CD14-positive monocyte (primary cell): ENCODE measurements around the gene TMEM203. TPM values are rescaled to one million over a fixed set of nuclear protein-coding genes. Genes with fewer than 3 reads are reported as not detected.

Experiments
- DNase-seq, 3 donors: peaks; one replicate each; pipeline ENCODE4 v3.0.0-alpha.2; 2011 to 2022
- H2AFZ ChIP-seq: 2 replicates; pipeline ENCODE4 v1.6.0; 2012; ENCODE audit warnings: mild to moderate bottlenecking, low read depth, low read length, inconsistent platforms; ENCODE audit not compliant: insufficient read depth, poor library complexity, severe bottlenecking
- H3K27ac ChIP-seq, 2 donors: 1 replicate in 1 of 2; 2 replicates in 1 of 2; pipeline ENCODE4 v1.5.1; 2012 to 2013; ENCODE audit warnings: low read length in 2 of 2, control low read depth in 1 of 2, inconsistent platforms in 1 of 2, low read depth in 1 of 2, mild to moderate bottlenecking in 1 of 2
- H3K27me3 ChIP-seq, 2 donors: one replicate each; pipeline versions ENCODE4 v1.6.0 to v1.6.1; 2011 to 2013; ENCODE audit warnings: low read length in 2 of 2; ENCODE audit not compliant: control insufficient read depth in 2 of 2, insufficient read depth in 2 of 2
- H3K36me3 ChIP-seq, 2 donors: replicated peaks in 1 of 2; 1 replicate in 1 of 2; 2 replicates in 1 of 2; pipeline versions ENCODE4 v1.5.1 to v1.6.1; 2012 to 2013; ENCODE audit warnings: low read length in 2 of 2, control low read depth in 1 of 2, inconsistent platforms in 1 of 2, mild to moderate bottlenecking in 1 of 2; ENCODE audit not compliant: insufficient read depth in 2 of 2, control insufficient read depth in 1 of 2
- H3K4me1 ChIP-seq, 2 donors: 1 replicate in 1 of 2; 2 replicates in 1 of 2; pipeline versions ENCODE4 v1.5.1 to v1.6.1; 2012 to 2013; ENCODE audit warnings: low read length in 2 of 2, control low read depth in 1 of 2, inconsistent platforms in 1 of 2, mild to moderate bottlenecking in 1 of 2, moderate library complexity in 1 of 2; ENCODE audit not compliant: insufficient read depth in 2 of 2, control insufficient read depth in 1 of 2
- H3K4me2 ChIP-seq: replicated peaks from 2 replicates; pipeline ENCODE3; 2012; ENCODE audit warnings: low read length, moderate library complexity, mild to moderate bottlenecking; ENCODE audit not compliant: poor library complexity, severe bottlenecking; ENCODE audit errors: extremely low read depth
- H3K4me3 ChIP-seq, 3 experiments: fragments of 200-600 bp in 1 of 3; sonication (generic) in 1 of 3; replicated peaks in 1 of 3; 1 replicate in 2 of 3; 2 replicates in 1 of 3; pipeline ENCODE4 v1.5.1; 2011 to 2013; ENCODE audit warnings: low read length in 3 of 3, mild to moderate bottlenecking in 3 of 3, control low read depth in 2 of 3, low read depth in 2 of 3, inconsistent platforms in 1 of 3, moderate library complexity in 1 of 3
- H3K79me2 ChIP-seq: 2 replicates; pipeline ENCODE4 v1.6.0; 2012; ENCODE audit warnings: mild to moderate bottlenecking, control low read depth, inconsistent platforms, low read length, moderate library complexity; ENCODE audit not compliant: insufficient read depth
- H3K9ac ChIP-seq: 2 replicates; pipeline ENCODE4 v1.6.0; 2017; ENCODE audit warnings: low read length, mild to moderate bottlenecking; ENCODE audit not compliant: insufficient read depth, poor library complexity, severe bottlenecking
- H3K9me3 ChIP-seq, 2 donors: replicated peaks in 1 of 2; 1 replicate in 1 of 2; 2 replicates in 1 of 2; pipeline versions ENCODE4 v1.5.1 to v1.6.1; 2012 to 2013; ENCODE audit warnings: low read length in 2 of 2, control low read depth in 1 of 2; ENCODE audit not compliant: control insufficient read depth in 1 of 2, insufficient read depth in 1 of 2
- H4K20me1 ChIP-seq: 2 replicates; pipeline ENCODE4 v1.6.0; 2012; ENCODE audit warnings: mild to moderate bottlenecking, low read length, control low read depth, moderate library complexity; ENCODE audit not compliant: insufficient read depth
- H3K27ac Mint-ChIP-seq, 7 donors: one replicate each; pipeline ENCODE4 v1.8.0; 2020; ENCODE audit warnings: mild to moderate bottlenecking in 7 of 7, mixed read lengths in 7 of 7, moderate library complexity in 6 of 7, inconsistent platforms in 2 of 7
- H3K27me3 Mint-ChIP-seq, 3 donors: one replicate each; pipeline ENCODE4 v1.8.0; 2021 to 2022; ENCODE audit warnings: low read depth in 3 of 3, mild to moderate bottlenecking in 3 of 3, mixed read lengths in 3 of 3, moderate library complexity in 3 of 3, inconsistent platforms in 1 of 3
- H3K36me3 Mint-ChIP-seq, 2 donors: one replicate each; pipeline ENCODE4 v1.8.0; 2020; ENCODE audit warnings: mixed read lengths in 2 of 2, inconsistent platforms in 1 of 2, mild to moderate bottlenecking in 1 of 2
- H3K4me1 Mint-ChIP-seq: one replicate; pipeline ENCODE4 v1.8.0; 2020; ENCODE audit warnings: mild to moderate bottlenecking, mixed read lengths
- H3K4me3 Mint-ChIP-seq, 2 donors: one replicate each; pipeline ENCODE4 v1.8.0; 2020; ENCODE audit warnings: mild to moderate bottlenecking in 2 of 2, mixed read lengths in 2 of 2, moderate library complexity in 1 of 2
- H3K9me3 Mint-ChIP-seq, 7 donors: one replicate each; pipeline ENCODE4 v1.8.0; 2020 to 2022; ENCODE audit warnings: mixed read lengths in 7 of 7, mild to moderate bottlenecking in 6 of 7, moderate library complexity in 6 of 7, inconsistent platforms in 2 of 7
- CTCF ChIP-seq: fragments of 200-600 bp; IDR thresholded peaks from one replicate; pipeline ENCODE4 v1.8.0; 2022; ENCODE audit warnings: antibody characterized with exemption, mild to moderate bottlenecking
- WGBS: methylation state at CpG from one replicate; pipeline ENCODE4 v1.1.5; 2013; ENCODE audit warnings: missing lambda C conversion rate; ENCODE audit not compliant: insufficient coverage; 5-methylcytosine and 5-hydroxymethylcytosine counted together
- intact Hi-C, 2 donors: fragments of 100-400 bp; cut with micrococcal nuclease; formaldehyde crosslinking; loops; one replicate each; pipeline versions ENCODE4 v1.15.0 to v1.15.1; 2023
- polyA plus RNA-seq, 3 donors: library from polyadenylated mRNA; depleted of rRNA in 1 of 3; unstranded in 2 of 3; stranded (reverse) in 1 of 3; fragments of 300-500 nt in 2 of 3; fragments of >200 nt in 1 of 3; fragmentation: Illumina TruSeq in 2 of 3; gene quantifications; 1 replicate in 2 of 3; 2 replicates in 1 of 3; pipeline ENCODE4 v1.2.3, GENCODE V29; 2012 to 2021

Gene TMEM203
- polyA plus RNA-seq, 3 donors, result 13.1 to 88.1 (median 76.1) TPM

- no peak for DNase-seq
- peaks cover 2 to 50% (median 12%) of the 10 kb centered on the region in 3 donors for H3K27me3 Mint-ChIP-seq
- Histone ChIP-seq H3K4me2 (no peak within 1 kb of the TSS), H3K4me3 (no peak within 1 kb of the TSS), H3K4me1 (no peaks in the 10 kb centered on the region), H3K36me3 (no peaks in the 10 kb centered on the region), H3K27ac (no peak within 1 kb of the TSS), H3K9ac (no peak within 1 kb of the TSS), H3K9me3 (no peaks in the 10 kb centered on the region), H3K79me2 (no peaks in the 10 kb centered on the region), H2AFZ (no peak within 1 kb of the TSS), H3K27me3 (peaks cover 0 to 9% of the 10 kb centered on the region in 2 donors), H4K20me1 (no peaks in the 10 kb centered on the region)
- intact Hi-C loops, result no loop called here
- no peaks in the 10 kb centered on the region for H3K36me3 Mint-ChIP-seq
- 89% methylated on average over 11 of the region's 14 CpGs for WGBS
- no peak within 1 kb of the TSS for H3K27ac Mint-ChIP-seq
- no peak within 1 kb of the TSS for H3K4me3 Mint-ChIP-seq
- peaks cover 0 to 4% (median 0%) of the 10 kb centered on the region in 7 donors for H3K9me3 Mint-ChIP-seq
- H3K4me1 Mint-ChIP-seq, result peaks cover 2% of the 10 kb centered on the region
- no peak for TF ChIP-seq CTCF
These were observed 25.4 kb upstream of the TMEM203 start, which contains the start of gene SLC34A3 for GRCh38 chr9:137230705-137231371. TSS of gene SLC34A3 (plus strand) at chr9:137230901. CDS start at chr9:137231703, 802 bp downstream.

- 58% methylated on average over 14 of the region's 31 CpGs for WGBS
- no peak for DNase-seq
- H3K4me2 ChIP-seq, result no peak overlapping the region
- Mint-ChIP-seq H3K27me3 (peaks cover 2 to 45% (median 9%) of the 10 kb centered on the region in 3 donors), H3K27ac (no peak overlapping the region), H3K9me3 (peaks cover 0 to 4% (median 0%) of the 10 kb centered on the region in 7 donors), H3K4me1 (peaks cover 5% of the 10 kb centered on the region), H3K4me3 (no peak overlapping the region), H3K36me3 (no peaks in the 10 kb centered on the region)
- H3K9ac ChIP-seq, result no peak overlapping the region
- H3K36me3 ChIP-seq, result no peaks in the 10 kb centered on the region
- no peaks in the 10 kb centered on the region for H4K20me1 ChIP-seq
- peaks cover 3% of the 10 kb centered on the region in 2 donors for H3K4me1 ChIP-seq
- no peak overlapping the region for H2AFZ ChIP-seq
- H3K79me2 ChIP-seq, result no peaks in the 10 kb centered on the region
- intact Hi-C loops, result loop anchor here in 1 of 2 donors (5.0 kb wide), 1 partner anchor 113 kb away; no protein-coding TSS in a partner anchor
- TF ChIP-seq CTCF, result no peak
- no peak overlapping the region for H3K4me3 ChIP-seq
- no peak overlapping the region for H3K27ac ChIP-seq
- H3K27me3 ChIP-seq, result peaks cover 0 to 9% of the 10 kb centered on the region in 2 donors
- H3K9me3 ChIP-seq, result no peaks in the 10 kb centered on the region
These were observed 24.7 kb upstream of the TMEM203 start for GRCh38 chr9:137229903-137230704.
